Mesothelial cell of epicardium (in vitro differentiated cells): ENCODE measurements around the gene PAX2. TPM values are rescaled to one million over a fixed set of nuclear protein-coding genes. Genes with fewer than 3 reads are reported as not detected.

Source experiments
- DNase-seq, 2 experiments: peaks; one replicate each; pipeline ENCODE4 v3.0.0; 2021; ENCODE audit warnings: low spot score in 2 of 2; ENCODE audit not compliant: unreplicated experiment in 2 of 2
- H3K27ac Mint-ChIP-seq: 2 replicates; pipeline ENCODE4 v1.8.0; 2021; ENCODE audit warnings: mixed read lengths
- H3K27me3 Mint-ChIP-seq: 2 replicates; pipeline ENCODE4 v1.8.0; 2021; ENCODE audit warnings: low read depth, mixed read lengths
- H3K36me3 Mint-ChIP-seq: 2 replicates; pipeline ENCODE4 v1.8.0; 2021; ENCODE audit warnings: mixed read lengths
- H3K4me1 Mint-ChIP-seq: 2 replicates; pipeline ENCODE4 v1.8.0; 2021; ENCODE audit warnings: mixed read lengths
- H3K4me3 Mint-ChIP-seq: 2 replicates; pipeline ENCODE4 v1.8.0; 2021; ENCODE audit warnings: mild to moderate bottlenecking, moderate library complexity, mixed read lengths
- H3K9me3 Mint-ChIP-seq: 2 replicates; pipeline ENCODE4 v1.8.0; 2021; ENCODE audit warnings: mixed read lengths
- CTCF ChIP-seq: fragments of 200-600 bp; sonication (generic); IDR thresholded peaks from one replicate; pipeline ENCODE4 v1.5.0; 2021; ENCODE audit warnings: antibody characterized with exemption; ENCODE audit not compliant: unreplicated experiment
- total RNA-seq: library from RNA; stranded (reverse); gene quantifications from 3 replicates; pipeline ENCODE4 v1.2.1, GENCODE V29; 2021

PAX2 gene
- total RNA-seq, 1 donor from 2014 or later = not detected

DNA sequence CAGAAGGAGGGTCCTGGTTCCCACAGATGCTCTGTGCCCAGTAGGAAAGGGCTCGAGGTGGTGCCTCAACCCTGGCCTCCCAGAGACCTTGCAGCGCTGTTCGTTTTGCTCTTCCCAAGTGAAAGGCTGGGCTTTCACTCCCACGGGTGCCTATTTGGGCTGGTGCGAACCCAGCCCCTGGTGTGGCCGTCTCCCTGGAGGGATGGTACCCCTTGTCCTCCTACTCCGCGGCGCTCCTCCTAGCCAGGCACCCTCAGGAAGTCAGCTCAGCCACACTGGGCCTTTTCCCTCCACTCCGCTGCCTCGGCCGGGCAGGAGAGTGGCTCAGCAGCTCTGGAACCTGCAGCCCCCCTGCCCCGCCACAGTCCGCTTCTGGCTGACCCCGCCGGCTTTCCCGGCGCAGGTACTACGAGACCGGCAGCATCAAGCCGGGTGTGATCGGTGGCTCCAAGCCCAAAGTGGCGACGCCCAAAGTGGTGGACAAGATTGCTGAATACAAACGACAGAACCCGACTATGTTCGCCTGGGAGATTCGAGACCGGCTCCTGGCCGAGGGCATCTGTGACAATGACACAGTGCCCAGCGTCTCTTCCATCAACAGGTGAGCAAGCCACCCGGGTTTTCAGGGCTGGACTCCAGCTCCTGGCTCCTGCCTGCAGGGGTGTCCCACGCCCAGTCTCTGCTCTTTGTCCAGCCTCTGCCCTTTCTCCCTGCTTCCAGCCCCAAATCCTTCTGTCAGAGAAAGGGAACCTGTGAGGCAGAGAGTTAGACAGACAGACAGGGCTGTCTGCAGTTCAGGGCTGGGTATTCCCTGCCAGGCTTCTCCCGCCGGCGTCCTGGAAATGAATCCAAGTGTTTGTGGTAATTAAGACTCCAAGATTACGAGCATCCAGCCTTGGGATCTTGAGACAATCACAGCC lies 5.2 kb downstream of the PAX2 start:
- no peak for TF ChIP-seq CTCF
- no peaks in the 10 kb centered on the region for H3K36me3 Mint-ChIP-seq
- no peaks in the 10 kb centered on the region for H3K9me3 Mint-ChIP-seq
- H3K27me3 Mint-ChIP-seq = peaks cover 98% of the 10 kb centered on the region
- peaks cover 16% of the 10 kb centered on the region for H3K4me1 Mint-ChIP-seq
- H3K4me3 Mint-ChIP-seq = no peak overlapping the region
- no peak overlapping the region for H3K27ac Mint-ChIP-seq
- DNase-seq = no peak

DNA sequence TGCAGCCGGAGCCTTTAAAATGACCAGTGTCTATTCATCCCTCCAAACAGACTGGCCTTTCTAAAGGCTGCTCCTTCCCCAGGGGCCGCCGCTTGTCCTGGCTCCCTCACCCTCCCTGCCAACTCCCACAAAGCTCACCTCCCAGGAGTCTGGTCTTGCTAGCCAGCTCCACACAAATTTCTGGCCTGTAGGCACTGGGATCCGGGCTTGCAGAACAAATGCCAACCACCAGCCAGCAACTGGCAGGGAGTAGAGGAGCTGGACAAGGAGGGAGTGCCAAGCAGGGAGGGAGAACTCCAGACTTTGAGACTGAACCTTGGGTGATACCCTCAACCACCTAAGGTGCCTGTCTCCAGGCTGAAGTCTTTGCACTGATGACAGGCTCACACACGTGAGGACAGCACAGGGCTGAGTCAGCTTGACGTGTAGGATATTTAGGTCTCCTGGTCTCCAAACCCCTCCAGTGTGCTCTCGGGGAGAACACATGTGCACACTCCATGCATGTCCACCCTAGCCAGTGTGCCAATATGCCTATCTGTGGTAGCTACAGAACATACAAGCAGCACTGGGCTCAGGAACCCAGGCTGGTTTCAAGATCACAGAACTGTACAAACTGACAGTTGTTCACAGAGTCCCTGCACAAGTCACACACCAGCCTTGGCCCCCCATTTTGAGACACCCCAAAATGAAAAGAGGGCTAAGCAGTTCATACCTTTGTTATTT lies 6.0 kb downstream of the PAX2 start:
- DNase-seq = no peak
- H3K27ac Mint-ChIP-seq = no peak overlapping the region
- H3K4me1 Mint-ChIP-seq = peaks cover 12% of the 10 kb centered on the region
- H3K36me3 Mint-ChIP-seq = no peaks in the 10 kb centered on the region
- H3K4me3 Mint-ChIP-seq = no peak overlapping the region
- no peaks in the 10 kb centered on the region for H3K9me3 Mint-ChIP-seq
- TF ChIP-seq CTCF = no peak
- H3K27me3 Mint-ChIP-seq = peaks cover 100% of the 10 kb centered on the region

DNA sequence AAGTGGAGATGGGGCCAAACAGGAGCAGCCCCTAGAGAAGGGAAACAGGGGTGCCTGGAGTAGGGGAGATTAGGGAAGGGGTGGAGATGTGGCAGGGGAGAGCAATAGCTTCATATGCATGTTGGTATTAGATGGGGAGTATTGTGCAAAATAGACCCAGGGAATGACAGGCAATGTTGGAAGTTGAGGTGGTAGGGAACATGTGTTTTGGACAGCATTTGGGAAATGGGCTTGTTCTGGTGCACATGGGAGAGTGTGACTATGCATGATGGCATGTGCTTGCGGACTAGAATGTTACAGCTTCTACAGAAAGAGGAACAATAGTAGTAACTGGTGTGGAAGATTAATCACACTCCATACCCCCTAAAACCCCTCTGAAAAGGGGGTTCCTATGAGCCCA lies 10.4 kb downstream of the PAX2 start:
- H3K27ac Mint-ChIP-seq = no peak overlapping the region

DNA sequence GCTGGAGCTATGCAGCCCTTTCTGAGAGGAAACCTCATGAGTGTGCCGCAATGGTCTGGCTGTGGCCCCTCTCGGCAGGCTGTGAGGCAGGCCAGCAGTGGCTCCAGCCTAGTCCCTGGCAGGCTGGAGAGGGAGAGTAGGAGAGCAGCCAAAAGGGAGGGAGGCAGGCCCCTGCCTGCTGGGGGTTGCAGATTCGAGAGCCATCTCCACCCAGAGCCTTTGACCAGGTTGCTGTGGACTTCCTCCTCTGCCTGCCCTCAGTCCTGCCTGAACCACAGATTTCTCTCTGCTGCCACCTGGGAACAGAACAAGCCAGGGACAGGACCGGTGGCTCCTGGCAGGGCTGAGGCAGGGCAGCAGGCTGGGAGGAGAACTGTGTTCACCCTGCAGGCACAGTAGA lies 13.9 kb downstream of the PAX2 start:
- TF ChIP-seq CTCF = no peak
- Mint-ChIP-seq H3K9me3 (no peaks in the 10 kb centered on the region), H3K4me1 (no peaks in the 10 kb centered on the region), H3K27me3 (peaks cover 95% of the 10 kb centered on the region), H3K27ac (no peak overlapping the region), H3K36me3 (no peaks in the 10 kb centered on the region), H3K4me3 (no peak overlapping the region)
- no peak for DNase-seq

More for the DNA sequence above, 10.4 kb downstream of the PAX2 start:
- Mint-ChIP-seq H3K36me3 (no peaks in the 10 kb centered on the region), H3K27me3 (peaks cover 100% of the 10 kb centered on the region), H3K9me3 (no peaks in the 10 kb centered on the region), H3K4me3 (no peak overlapping the region), H3K4me1 (no peaks in the 10 kb centered on the region)
- TF ChIP-seq CTCF = no peak
- DNase-seq = no peak

DNA sequence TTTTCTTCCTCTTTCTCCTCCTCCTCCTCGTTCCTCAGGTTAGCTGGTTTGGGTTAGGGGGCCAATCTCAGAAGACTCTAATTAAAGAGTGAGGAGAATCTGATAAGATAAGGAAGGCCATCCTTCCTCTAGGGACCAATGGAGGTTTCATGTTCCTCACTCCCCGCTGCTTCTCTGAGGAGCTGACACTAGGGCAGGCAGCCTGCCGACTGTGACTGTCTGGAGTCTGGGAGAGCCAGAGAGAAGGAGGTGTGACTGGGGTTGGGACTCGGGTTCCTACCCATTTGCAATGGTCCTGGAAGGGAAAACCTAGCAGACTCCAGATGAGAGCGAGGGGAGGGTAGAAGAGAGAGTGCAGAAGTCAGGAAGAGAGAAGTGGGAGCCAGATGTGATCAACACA lies 15.3 kb downstream of the PAX2 start:
- no peak for TF ChIP-seq CTCF
- H3K27ac Mint-ChIP-seq = no peak overlapping the region
- H3K4me3 Mint-ChIP-seq = no peak overlapping the region
- H3K4me1 Mint-ChIP-seq = no peaks in the 10 kb centered on the region
- H3K9me3 Mint-ChIP-seq = no peaks in the 10 kb centered on the region
- DNase-seq = no peak
- H3K36me3 Mint-ChIP-seq = no peaks in the 10 kb centered on the region
- H3K27me3 Mint-ChIP-seq = peaks cover 95% of the 10 kb centered on the region
